HepG2 (cell line): ENCODE results near the gene GPT2. TPM values are rescaled to one million over a fixed set of nuclear protein-coding genes. Genes with fewer than 3 reads are reported as not detected.

Source experiments
- ATAC-seq: fragments of 200-7000 bp; cut with Tn5 transposase; 3 replicates; pipeline ENCODE4 v1.9.1; 2020; ENCODE audit warnings: mild to moderate bottlenecking, moderate library complexity
- BruUV-seq: library from RNA; stranded (reverse); fragments of 400-500 nt; replicated peaks from 2 replicates; lab custom pipeline; 2021; lab: Mats Ljungman, UMichigan
- CTCF ChIA-PET: fragments of 300-600 bp; formaldehyde crosslinking; extraction: SDS; loops from one replicate; lab custom pipeline; 2021; ENCODE audit warnings: low total read pairs, inconsistent platforms, low intra/inter-chr PET ratio; lab: Yijun Ruan, JAX
- POLR2A ChIA-PET: fragments of 350-600 bp; sonication (Branson Sonifier 250); formaldehyde crosslinking; loops from one replicate; lab custom pipeline; 2020; ENCODE audit warnings: antibody characterized with exemption, inconsistent platforms; lab: Yijun Ruan, JAX
- DNase-seq: peaks from one replicate; pipeline ENCODE4 v3.0.0-alpha.2; 2015; ENCODE audit warnings: low spot score
- FAIRE-seq: peaks from 3 replicates; lab custom pipeline; 2011; peaks lifted over from hg19 to GRCh38; lab: Jason Lieb, UNC
- H2AFZ ChIP-seq: one replicate; pipeline ENCODE4 v1.6.1; 2011; ENCODE audit warnings: low read length, inconsistent platforms
- H3K27ac ChIP-seq: fragments of 300-600 bp; 3 replicates; pipeline ENCODE4 v1.8.0; 2011; ENCODE audit warnings: mixed run types, mild to moderate bottlenecking, mixed read lengths, low read length, inconsistent platforms; ENCODE audit not compliant: insufficient read depth; ENCODE audit errors: extremely low read length
- H3K27me3 ChIP-seq, 2 experiments: fragments of 200-600 bp in 1 of 2; 2 replicates in 1 of 2; 3 replicates in 1 of 2; pipeline versions ENCODE4 v1.6.0 to v1.8.0; 2011; ENCODE audit warnings: low read length in 2 of 2, mild to moderate bottlenecking in 2 of 2, moderate library complexity in 2 of 2, inconsistent platforms in 1 of 2; ENCODE audit not compliant: insufficient read depth in 2 of 2, control insufficient read depth in 1 of 2
- H3K36me3 ChIP-seq, 2 experiments: fragments of 200-600 bp in 1 of 2; replicated peaks in 1 of 2; 2 replicates in 1 of 2; 3 replicates in 1 of 2; pipeline versions ENCODE4 v1.5.1 to v1.8.0; 2011; ENCODE audit warnings: low read length in 2 of 2, inconsistent platforms in 1 of 2; ENCODE audit not compliant: insufficient read depth in 2 of 2, control insufficient read depth in 1 of 2
- H3K4me1 ChIP-seq: 2 replicates; pipeline ENCODE4 v1.5.1; 2012; ENCODE audit warnings: low read length, inconsistent platforms; ENCODE audit not compliant: insufficient read depth
- H3K4me2 ChIP-seq: 2 replicates; pipeline ENCODE4 v1.6.0; 2011; ENCODE audit warnings: low read depth, low read length, inconsistent platforms
- H3K4me3 ChIP-seq, 3 experiments: fragments of 200-600 bp in 1 of 3; sonication (generic), shearing (Covaris generic) in 1 of 3; replicated peaks in 1 of 3; 2 replicates each; pipeline ENCODE4 v1.5.1; 2011 to 2016; ENCODE audit warnings: low read length in 3 of 3, inconsistent platforms in 2 of 3, low read depth in 2 of 3, mild to moderate bottlenecking in 2 of 3, control low read depth in 1 of 3, mixed read lengths in 1 of 3; ENCODE audit not compliant: insufficient read depth in 1 of 3
- H3K79me2 ChIP-seq: one replicate; pipeline ENCODE4 v1.6.1; 2011; ENCODE audit warnings: low read length, inconsistent platforms; ENCODE audit not compliant: insufficient read depth
- H3K9ac ChIP-seq: 2 replicates; pipeline ENCODE4 v1.6.0; 2011; ENCODE audit warnings: mild to moderate bottlenecking, low read depth, low read length, inconsistent platforms; ENCODE audit not compliant: insufficient read depth
- H3K9me3 ChIP-seq: 2 replicates; pipeline ENCODE4 v1.5.1; 2012; ENCODE audit warnings: mild to moderate bottlenecking, low read length
- H4K20me1 ChIP-seq: 2 replicates; pipeline ENCODE4 v1.6.0; 2011; ENCODE audit warnings: inconsistent platforms, mild to moderate bottlenecking, low read length, moderate library complexity; ENCODE audit not compliant: insufficient read depth
- BCL6 ChIP-seq: IDR thresholded peaks from 2 replicates; pipeline ENCODE4 v1.6.1; 2016; ENCODE audit warnings: missing genetic modification reagents, missing compliant biosample characterization
- MED1 ChIP-seq: sonication (generic); formaldehyde crosslinking; IDR thresholded peaks from 2 replicates; pipeline ENCODE4 v1.4.0; 2020; ENCODE audit warnings: missing genetic modification reagents
- MEIS2 ChIP-seq: sonication (generic); formaldehyde crosslinking; IDR thresholded peaks from 2 replicates; pipeline ENCODE4 v1.9.0; 2021; ENCODE audit warnings: mild to moderate bottlenecking, missing genetic modification reagents
- MIER2 ChIP-seq: IDR thresholded peaks from 2 replicates; pipeline ENCODE4 v1.6.1; 2016; ENCODE audit warnings: missing biosample characterization, missing genetic modification reagents
- NR2F6 ChIP-seq, 2 experiments: IDR thresholded peaks; 2 replicates each; pipeline ENCODE4 v1.6.1; 2016; ENCODE audit warnings: antibody characterized with exemption in 1 of 2, mild to moderate bottlenecking in 1 of 2
- SIX4 ChIP-seq: sonication (generic); formaldehyde crosslinking; IDR thresholded peaks from 2 replicates; pipeline ENCODE4 v1.4.0; 2020; ENCODE audit warnings: missing genetic modification reagents
- ZNF101 ChIP-seq: sonication (generic); formaldehyde crosslinking; IDR thresholded peaks from 2 replicates; pipeline ENCODE4 v1.4.0; 2020; ENCODE audit warnings: mild to moderate bottlenecking, low read depth, missing genetic modification reagents, borderline replicate concordance
- ZNF282 ChIP-seq: fragments of 450-650 bp; IDR thresholded peaks from 2 replicates; pipeline ENCODE4 v1.6.1; 2018; ENCODE audit not compliant: partially characterized antibody
- ZNF33B ChIP-seq: sonication (generic); formaldehyde crosslinking; IDR thresholded peaks from 2 replicates; pipeline ENCODE4 v1.5.1; 2020; ENCODE audit warnings: mild to moderate bottlenecking, missing genetic modification reagents
- ZNF546 ChIP-seq: sonication (generic); formaldehyde crosslinking; conservative IDR thresholded peaks from 2 replicates; pipeline ENCODE4 v1.8.1; 2023; ENCODE audit warnings: mild to moderate bottlenecking, missing genetic modification reagents
- ZNF558 ChIP-seq: sonication (generic); formaldehyde crosslinking; IDR thresholded peaks from 2 replicates; pipeline ENCODE4 v1.9.0; 2022; ENCODE audit warnings: mild to moderate bottlenecking, missing genetic modification reagents, borderline replicate concordance
- ZSCAN29 ChIP-seq: sonication (generic); formaldehyde crosslinking; conservative IDR thresholded peaks from 2 replicates; pipeline ENCODE4 v1.4.0; 2020; ENCODE audit warnings: mild to moderate bottlenecking, missing genetic modification reagents
- WGBS: methylation state at CpG from one replicate; pipeline ENCODE4 v1.1.6; 2017; ENCODE audit warnings: low lambda C conversion rate; 5-methylcytosine and 5-hydroxymethylcytosine counted together
- in situ Hi-C: cut with HindIII; loops from 2 replicates; pipeline ENCODE4 v1.10.0; 2017; ENCODE audit warnings: low pct_unique_long_range_greater_than_20kb; ENCODE audit not compliant: extremely low pct_ligation_motif_present
- intact Hi-C: fragments of 100-400 bp; cut with micrococcal nuclease; formaldehyde crosslinking; loops from one replicate; pipeline ENCODE4 v1.10.0; 2022; ENCODE audit not compliant: unreplicated experiment
- polyA plus RNA-seq, 8 experiments: library from polyadenylated mRNA; depleted of rRNA in 3 of 8; stranded (reverse) in 7 of 8; unstranded in 1 of 8; fragments of >200 nt; fragmentation: Illumina TruSeq in 4 of 8; extraction: Trizol in 4 of 8; gene quantifications; 2 replicates each; pipeline versions ENCODE4 v1.2.1 to v1.2.3, GENCODE V29; 2011 to 2016; ENCODE audit warnings: low read depth in 4 of 8, missing spikeins in 1 of 8, mixed read lengths in 1 of 8; ENCODE audit not compliant: insufficient read depth in 1 of 8
- total RNA-seq, 5 experiments: library from RNA; depleted of rRNA; stranded (reverse); fragments of >200 nt; fragmentation: Illumina TruSeq; extraction: Trizol; gene quantifications; 2 replicates each; pipeline ENCODE4 v1.2.3, GENCODE V29; 2016; ENCODE audit warnings: low read depth in 1 of 5
- TF ChIP-seq, protein P1 (sequence below): sonication (generic); formaldehyde crosslinking; IDR thresholded peaks from 2 replicates; pipeline ENCODE4 v1.9.0; 2021; ENCODE audit warnings: missing genetic modification reagents, borderline replicate concordance
- TF ChIP-seq, protein P2 (sequence below): sonication (generic); formaldehyde crosslinking; IDR thresholded peaks from 2 replicates; pipeline ENCODE4 v1.4.0; 2020; ENCODE audit warnings: mild to moderate bottlenecking, missing genetic modification reagents, borderline replicate concordance
- TF ChIP-seq, protein P3 (sequence below): fragments of 450-650 bp; IDR thresholded peaks from 2 replicates; pipeline ENCODE4 v1.6.1; 2017

GPT2 gene
- total and polyA plus RNA-seq, 2 of the 13 experiments (the other 11 are each of a cell fraction or from before 2014, with no cell fraction given) = 138 to 267 TPM

DNA sequence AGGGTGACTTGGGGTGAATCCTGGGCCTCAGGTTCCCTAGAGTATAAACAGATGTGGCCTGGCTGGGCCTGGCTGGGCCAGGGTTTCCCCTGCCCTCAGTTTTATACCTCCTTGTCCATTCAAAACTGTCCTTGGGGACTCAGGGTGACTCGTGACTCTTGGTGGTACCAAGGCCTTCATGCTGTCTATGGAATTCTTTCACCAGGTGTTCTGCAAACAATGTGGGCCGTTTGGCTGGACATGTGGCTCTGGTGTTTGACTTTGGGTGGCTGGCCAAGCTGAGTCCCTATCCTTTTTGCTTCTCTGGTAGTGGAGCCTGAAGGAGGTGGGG, 3.3 kb downstream of the GPT2 start (continued):
- TF ChIP-seq NR2F6 (IDR thresholded peaks at IDR 0.05) (no peak), NR2F6 (CRISPR knock-in tag; IDR thresholded peaks at IDR 0.05) (peak; percentile 41; the same call in 1 of the 2 replicates), MIER2 (CRISPR knock-in tag) (peak; percentile 43; the same call in 1 of the 2 replicates), MED1 (CRISPR knock-in tag) (0 out of 2 replicates have a peak, but pooled peaks have one; percentile 41), ZNF558 (peak; percentile 56; the same call in 1 of the 2 replicates), SIX4 (CRISPR knock-in tag) (0 out of 2 replicates have a peak, but pooled peaks have one; percentile 7), BCL6 (CRISPR knock-in tag) (peak; percentile 51)
- TF ChIP-seq, protein P1, sequence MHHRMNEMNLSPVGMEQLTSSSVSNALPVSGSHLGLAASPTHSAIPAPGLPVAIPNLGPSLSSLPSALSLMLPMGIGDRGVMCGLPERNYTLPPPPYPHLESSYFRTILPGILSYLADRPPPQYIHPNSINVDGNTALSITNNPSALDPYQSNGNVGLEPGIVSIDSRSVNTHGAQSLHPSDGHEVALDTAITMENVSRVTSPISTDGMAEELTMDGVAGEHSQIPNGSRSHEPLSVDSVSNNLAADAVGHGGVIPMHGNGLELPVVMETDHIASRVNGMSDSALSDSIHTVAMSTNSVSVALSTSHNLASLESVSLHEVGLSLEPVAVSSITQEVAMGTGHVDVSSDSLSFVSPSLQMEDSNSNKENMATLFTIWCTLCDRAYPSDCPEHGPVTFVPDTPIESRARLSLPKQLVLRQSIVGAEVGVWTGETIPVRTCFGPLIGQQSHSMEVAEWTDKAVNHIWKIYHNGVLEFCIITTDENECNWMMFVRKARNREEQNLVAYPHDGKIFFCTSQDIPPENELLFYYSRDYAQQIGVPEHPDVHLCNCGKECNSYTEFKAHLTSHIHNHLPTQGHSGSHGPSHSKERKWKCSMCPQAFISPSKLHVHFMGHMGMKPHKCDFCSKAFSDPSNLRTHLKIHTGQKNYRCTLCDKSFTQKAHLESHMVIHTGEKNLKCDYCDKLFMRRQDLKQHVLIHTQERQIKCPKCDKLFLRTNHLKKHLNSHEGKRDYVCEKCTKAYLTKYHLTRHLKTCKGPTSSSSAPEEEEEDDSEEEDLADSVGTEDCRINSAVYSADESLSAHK (CRISPR knock-in tag) = 0 out of 2 replicates have a peak, but pooled peaks have one; percentile 58
- TF ChIP-seq, all 625 proteins: peak for 47

DNA sequence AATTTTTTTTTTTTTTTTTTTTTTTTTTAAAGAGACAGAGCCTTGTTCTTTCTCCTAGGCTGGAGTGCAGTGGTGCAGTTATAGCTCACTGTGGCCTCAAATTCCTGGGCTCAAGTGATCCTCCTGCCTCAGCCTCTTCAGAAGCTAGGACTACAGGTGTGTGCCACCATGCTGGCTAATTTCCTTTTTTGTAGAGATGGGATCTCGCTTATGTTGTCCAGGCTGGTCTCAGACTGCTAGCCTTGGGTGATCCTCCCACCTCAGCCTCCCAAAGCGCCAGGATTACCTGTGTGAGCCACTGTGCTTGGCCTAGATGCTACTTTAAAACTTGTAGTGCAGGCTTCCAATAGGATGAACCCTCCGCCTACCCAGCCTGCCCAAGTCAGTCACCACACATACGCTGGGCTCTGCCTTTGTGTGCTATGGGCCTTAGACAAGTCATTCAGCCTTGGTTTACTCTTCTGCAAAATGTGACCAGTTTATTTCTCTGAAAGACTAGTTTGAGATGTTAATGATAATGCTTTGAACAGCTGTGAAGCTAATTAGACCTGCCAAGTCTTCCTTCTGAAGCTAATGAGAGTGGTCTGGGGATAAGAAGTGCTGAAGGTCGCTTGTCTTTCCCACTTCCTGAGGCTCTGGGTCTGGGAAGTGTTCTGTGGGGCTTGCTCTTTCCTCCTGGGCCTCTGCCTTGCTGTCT, 5.2 kb downstream of the GPT2 start:
- in situ Hi-C loops (no loop called here), intact Hi-C loops (no loop called here)
- Histone ChIP-seq H3K9ac (peak overlapping the region; percentile 42), H3K27ac (peak overlapping the region; percentile 28), H3K4me3 (peak overlapping the region in 2 of 3 experiments; percentile 14 to 36; a peak in 2 of 6 replicates), H3K4me2 (peak overlapping the region; percentile 53), H3K4me1 (peaks cover 88% of the 10 kb centered on the region), H3K79me2 (peaks cover 98% of the 10 kb centered on the region), H4K20me1 (peaks cover 81% of the 10 kb centered on the region), H2AFZ (no peak overlapping the region), H3K9me3 (no peaks in the 10 kb centered on the region), H3K27me3 (no peaks in the 10 kb centered on the region; a peak in 1 of 5 replicates), H3K36me3 (peaks cover 18 to 64% of the 10 kb centered on the region in 2 experiments)
- no peak for DNase-seq
- FAIRE-seq = peak; percentile 46
- ATAC-seq = no peak
- ChIA-PET POLR2A (interaction anchor here (0.9 to 11.8 kb wide), 5 partner anchors 14 to 35 kb away, joined by 3 to 306 read pairs (median 76); no protein-coding TSS in a partner anchor), CTCF (no interaction called here)
- WGBS = 89% methylated on average over 5 of the region's 5 CpGs
- no TSS peak for BruUV-seq
- TF ChIP-seq MEIS2 (no peak), ZNF546 (CRISPR knock-in tag) (no peak), ZNF33B (no peak), ZNF101 (0 out of 2 replicates have a peak, but pooled peaks have one; percentile 30), ZNF282 (no peak), ZSCAN29 (0 out of 2 replicates have a peak, but pooled peaks have one; percentile 23)
- TF ChIP-seq, protein P2, sequence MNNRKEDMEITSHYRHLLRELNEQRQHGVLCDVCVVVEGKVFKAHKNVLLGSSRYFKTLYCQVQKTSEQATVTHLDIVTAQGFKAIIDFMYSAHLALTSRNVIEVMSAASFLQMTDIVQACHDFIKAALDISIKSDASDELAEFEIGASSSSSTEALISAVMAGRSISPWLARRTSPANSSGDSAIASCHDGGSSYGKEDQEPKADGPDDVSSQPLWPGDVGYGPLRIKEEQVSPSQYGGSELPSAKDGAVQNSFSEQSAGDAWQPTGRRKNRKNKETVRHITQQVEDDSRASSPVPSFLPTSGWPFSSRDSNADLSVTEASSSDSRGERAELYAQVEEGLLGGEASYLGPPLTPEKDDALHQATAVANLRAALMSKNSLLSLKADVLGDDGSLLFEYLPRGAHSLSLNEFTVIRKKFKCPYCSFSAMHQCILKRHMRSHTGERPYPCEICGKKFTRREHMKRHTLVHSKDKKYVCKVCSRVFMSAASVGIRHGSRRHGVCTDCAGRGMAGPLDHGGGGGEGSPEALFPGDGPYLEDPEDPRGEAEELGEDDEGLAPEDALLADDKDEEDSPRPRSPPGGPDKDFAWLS (CRISPR knock-in tag) = no peak
- TF ChIP-seq, protein P3, sequence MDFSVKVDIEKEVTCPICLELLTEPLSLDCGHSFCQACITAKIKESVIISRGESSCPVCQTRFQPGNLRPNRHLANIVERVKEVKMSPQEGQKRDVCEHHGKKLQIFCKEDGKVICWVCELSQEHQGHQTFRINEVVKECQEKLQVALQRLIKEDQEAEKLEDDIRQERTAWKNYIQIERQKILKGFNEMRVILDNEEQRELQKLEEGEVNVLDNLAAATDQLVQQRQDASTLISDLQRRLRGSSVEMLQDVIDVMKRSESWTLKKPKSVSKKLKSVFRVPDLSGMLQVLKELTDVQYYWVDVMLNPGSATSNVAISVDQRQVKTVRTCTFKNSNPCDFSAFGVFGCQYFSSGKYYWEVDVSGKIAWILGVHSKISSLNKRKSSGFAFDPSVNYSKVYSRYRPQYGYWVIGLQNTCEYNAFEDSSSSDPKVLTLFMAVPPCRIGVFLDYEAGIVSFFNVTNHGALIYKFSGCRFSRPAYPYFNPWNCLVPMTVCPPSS = no peak
